Activated CD4-positive, alpha-beta T cell treated with anti-CD3 and anti-CD28 coated beads, Interleukin-2, Interleukin-6, amounts not matched to agents 100 ng/mL and 50 ng/mL, durations not matched to agents 16 hours and 8 hours (primary cell): Measurements from ENCODE around the gene PSTPIP1.

Experiments
- DNase-seq: peaks from one replicate; pipeline ENCODE4 v3.0.0-alpha.2; 2020

The PSTPIP1 gene

DNA sequence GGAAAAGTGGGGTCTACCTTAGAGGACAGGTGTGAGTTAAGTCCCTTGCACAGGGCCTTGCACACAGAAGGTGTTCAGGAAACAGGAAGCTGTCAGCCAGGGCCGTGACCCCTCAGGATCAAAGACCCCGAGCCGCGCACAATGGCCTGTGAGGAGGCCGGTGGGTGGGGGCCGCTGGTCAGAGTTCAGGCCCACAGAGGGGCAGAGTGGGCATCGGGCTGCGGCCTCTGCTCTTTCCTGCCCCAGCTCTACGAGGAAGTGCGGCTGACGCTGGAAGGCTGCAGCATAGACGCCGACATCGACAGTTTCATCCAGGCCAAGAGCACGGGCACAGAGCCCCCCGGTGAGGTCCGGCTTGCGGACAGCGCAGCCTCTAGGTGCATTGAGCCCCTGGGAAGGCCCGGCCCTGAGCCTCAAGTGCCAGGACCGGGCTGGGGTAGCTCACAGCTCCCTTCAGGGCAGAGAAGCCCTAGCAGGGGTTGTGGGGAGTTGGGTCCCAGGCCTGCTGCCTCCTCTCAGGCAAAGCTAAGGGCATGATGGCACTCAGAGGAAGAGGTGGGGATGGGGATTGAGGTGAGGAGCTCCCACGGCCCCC is 37.2 kb downstream of the PSTPIP1 start:
- DNase-seq: no peak

DNA sequence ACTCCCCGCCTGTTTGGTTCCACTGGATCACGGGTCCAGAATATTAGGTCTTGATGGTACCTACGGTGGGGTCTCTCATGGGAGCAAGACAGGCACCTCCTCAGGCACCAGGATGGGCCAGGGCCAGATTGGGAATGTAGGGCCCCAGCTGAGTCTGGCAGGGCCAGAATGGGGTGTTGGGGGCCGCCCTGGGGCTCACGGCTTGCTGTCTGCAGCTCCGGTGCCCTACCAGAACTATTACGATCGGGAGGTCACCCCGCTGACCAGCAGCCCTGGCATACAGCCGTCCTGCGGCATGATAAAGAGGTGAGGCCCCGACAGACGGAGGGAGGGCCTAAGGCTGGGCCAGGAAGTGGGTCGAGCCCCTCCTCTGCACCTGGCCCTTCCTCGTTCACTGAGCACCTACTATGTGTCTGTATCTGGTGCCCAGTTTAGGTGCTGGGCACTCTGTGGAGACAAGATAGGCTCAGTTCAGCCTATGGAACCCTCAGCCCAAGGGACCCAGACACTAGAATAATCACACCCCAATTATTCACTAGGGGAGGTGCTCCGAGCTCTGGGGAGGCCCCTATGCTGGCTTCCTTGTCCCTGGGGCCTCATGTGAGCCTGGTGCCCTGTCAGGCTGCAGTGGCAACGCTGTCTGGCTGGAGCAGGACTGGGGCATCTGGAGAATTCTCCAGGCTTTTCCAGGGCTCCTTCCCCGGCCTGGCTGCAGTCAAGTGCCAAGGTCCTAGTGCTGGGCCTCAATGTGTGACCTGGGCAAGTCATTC is 37.9 kb downstream of the PSTPIP1 start:
- no peak for DNase-seq

DNA sequence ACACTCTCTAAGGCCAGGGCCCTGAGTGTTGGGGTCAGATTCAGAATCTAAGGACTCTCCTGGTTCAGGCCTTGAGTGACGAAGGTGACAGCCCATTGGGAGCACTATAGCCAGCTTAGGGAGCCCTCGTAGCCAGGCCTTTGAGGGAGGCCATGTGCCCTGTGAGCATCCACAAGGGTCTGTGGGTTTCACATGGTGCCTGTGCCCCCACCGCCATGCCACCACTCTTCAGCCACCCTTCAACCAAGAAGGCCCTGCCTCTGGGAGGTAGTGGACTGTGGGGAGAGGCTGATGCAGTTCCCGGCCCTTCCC is 38.4 kb downstream of the PSTPIP1 start:
- no peak for DNase-seq

DNA sequence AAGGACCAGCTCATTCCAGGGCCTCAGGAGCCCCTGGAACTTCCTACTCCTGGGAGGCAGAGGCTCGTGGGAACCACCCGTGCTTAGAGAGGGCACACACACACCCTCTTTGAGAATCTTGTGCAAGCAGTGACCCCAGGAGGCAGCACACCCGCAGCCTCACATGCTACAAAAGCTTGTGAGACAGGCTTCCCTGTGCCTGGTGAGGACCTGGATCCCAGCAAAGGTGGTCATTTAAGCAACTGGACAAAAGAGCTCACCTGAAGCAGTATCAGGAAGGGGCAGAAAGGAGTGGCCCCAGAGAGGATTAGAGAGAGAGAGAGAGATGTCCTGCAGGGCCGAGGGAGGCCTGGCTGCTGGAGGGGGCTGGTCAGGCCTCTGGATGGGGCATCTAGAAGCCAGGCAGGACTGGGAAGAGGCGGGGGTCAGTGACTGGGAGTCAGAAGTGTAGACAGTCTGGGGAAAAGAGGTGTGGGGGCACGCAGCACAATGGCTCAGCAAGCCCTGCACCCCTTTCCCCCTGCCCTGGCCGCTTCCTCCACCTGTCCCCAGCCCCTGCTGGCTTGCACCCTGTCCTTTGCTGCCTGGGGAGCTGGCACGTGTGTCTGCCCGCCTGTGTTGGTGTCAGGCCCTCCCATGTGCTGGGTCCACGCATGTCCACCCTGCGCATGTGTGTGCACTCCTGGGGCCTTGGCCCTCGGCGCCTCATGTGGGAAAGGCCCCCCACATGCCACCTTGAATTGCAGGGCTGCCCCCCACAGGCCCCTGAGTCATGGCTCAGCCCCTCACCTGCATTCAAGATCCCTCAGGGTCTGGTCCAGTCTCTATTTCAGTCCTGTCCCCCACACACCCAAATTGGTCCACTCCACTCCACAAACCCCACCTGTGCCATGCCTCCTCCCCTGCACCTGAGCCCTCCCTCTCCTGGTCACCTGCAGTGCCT is 39.1 kb downstream of the PSTPIP1 start:
- no peak for DNase-seq

DNA sequence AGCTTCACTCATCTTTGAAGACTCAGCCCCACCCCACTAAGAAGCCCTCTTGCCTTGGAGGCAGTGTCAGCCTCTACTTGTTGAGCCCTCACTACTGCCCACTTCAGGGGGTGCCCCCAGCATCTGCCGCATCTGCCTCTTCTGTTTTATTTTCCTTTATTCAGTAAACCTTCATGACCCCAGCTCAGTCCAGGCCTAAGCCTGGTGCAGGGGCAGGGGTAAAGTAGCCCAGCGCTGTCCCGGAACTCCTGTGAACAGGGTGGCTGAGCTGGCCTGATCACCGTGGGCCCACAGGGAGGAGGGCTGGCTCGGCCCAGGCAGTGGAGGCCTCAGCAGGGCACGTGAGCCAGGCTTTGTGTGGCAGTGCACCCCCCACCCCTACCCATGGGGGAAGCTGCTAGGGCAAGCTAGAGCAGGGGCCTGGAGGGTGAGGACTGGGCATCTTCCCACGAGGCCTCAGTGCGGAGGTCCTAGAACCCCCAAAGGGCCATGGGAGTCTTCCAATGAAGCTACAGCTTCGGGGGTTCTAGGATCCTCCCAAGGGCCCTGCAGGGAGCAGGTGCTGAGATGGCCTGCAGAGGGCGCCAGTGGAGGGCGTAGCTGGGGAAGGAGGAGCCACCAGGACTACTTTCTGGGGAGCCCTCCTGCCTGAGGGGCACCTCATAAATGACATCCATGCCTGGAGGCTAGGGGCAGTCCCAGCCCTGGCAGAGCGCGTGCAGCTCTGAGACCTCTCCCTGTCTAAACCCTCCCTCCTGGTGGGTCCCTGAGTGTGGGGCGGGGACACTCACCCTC is 40.0 kb downstream of the PSTPIP1 start:
- DNase-seq: no peak

DNA sequence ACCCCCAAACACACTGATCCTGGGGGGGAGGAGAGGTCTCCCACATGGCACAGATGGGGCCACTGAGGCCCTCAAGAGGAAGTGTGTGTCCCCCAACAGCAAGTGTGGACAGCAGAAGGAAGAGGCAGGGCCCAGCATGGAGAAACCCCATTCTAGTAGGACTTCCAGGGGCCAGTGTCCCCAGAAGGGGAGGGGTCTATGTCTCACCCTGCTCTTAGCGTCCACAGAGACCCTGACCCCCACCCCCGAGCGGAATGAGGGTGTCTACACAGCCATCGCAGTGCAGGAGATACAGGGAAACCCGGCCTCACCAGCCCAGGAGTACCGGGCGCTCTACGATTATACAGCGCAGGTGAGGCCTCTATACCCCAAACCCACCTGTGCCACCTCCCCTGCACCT is 40.7 kb downstream of the PSTPIP1 start:
- DNase-seq: no peak

DNA sequence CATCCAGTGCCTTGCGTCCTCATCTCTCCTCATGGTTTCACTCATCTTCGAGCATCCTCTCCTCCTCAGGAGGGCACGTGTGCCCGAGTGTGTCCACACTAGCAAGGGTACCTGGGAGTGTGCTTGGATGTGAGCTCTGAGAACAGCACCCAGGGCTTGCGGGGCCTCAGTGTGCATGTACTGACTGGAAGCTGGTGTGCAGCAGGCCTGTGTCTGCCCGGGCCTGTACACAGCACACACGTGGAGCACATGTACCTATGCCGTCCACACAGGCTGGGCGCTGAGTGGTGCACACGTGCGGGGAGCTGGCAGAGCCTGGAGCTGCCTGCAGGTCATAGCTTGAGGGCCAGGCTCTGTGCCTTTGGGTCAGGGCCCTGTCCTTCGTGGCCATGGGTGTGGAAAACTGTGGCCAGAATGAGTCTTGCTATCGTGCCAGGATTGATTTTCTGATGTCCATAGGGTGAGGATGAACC is 41.1 kb downstream of the PSTPIP1 start:
- DNase-seq: no peak

DNA sequence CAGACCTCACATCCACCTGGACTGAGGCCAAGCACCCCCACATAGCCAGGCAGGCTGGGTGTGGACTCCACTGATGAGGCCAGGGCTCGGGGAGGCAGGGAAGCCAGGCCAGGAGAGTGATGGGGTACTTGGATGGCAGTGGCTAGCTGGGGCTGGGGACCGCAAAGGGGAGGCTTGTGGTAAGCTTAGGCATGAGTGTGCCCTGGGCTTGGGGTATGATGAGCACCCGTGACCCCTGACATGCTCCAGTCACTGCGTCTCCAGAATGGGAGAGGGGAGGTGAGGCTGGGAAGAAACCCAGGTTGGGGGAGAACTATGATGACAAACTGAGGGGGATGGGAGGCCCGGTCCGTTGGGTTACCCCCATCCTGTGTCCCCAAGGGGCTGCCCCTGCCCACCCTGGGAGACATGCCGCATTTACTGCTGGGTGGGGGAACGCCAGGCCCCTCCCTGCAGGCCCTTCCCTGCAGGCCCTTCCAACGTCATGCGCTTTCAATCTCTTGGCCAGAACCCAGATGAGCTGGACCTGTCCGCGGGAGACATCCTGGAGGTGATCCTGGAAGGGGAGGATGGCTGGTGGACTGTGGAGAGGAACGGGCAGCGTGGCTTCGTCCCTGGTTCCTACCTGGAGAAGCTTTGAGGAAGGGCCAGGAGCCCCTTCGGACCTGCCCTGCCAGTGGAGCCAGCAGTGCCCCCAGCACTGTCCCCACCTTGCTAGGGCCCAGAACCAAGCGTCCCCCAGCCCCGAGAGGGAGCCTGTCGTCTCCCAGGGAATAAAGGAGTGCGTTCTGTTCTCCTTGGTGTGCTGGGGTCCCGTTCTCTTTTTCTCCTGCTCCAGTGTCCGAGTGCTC is 41.8 kb downstream of the PSTPIP1 start:
- DNase-seq: no peak

DNA sequence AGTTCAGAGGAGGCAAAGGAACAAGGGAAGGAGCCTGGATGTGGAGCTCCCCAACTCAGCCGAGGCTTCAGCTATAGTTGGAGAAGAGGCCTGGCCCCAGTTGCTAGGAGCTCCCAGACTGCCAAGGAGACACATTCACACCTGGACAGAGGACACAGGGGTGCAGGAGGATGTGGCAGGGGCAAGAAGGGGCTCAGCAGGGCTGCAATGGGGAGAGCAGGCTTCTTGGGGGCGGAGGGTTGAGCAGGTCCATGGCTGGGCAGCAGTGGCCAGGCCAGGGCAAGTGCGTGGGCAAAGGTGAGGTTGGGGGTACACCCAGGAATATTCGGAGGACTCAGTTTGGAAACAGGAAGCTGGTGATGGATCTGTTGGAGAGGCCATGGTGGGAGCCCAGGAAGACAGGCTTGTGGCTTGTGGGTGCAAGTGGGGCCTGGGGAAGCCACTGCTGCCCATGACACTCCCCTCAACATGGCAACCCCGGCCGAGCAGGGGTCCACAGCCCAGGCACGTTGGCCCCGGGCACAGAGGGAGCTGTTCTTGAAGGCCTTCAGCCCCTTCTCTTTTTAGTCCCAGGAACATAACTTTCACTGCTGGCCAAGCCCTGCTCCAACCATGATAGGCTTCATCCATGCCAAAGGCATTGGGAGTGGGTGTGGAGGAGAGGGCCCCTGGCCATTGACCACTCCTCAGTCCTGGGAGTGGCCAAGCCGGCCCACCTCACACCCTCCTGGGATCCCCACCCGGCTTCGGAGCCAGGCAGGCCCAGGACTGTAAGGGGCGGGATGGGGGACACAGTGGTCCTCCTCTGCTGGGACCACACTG is 42.7 kb downstream of the PSTPIP1 start:
- DNase-seq: no peak

DNA sequence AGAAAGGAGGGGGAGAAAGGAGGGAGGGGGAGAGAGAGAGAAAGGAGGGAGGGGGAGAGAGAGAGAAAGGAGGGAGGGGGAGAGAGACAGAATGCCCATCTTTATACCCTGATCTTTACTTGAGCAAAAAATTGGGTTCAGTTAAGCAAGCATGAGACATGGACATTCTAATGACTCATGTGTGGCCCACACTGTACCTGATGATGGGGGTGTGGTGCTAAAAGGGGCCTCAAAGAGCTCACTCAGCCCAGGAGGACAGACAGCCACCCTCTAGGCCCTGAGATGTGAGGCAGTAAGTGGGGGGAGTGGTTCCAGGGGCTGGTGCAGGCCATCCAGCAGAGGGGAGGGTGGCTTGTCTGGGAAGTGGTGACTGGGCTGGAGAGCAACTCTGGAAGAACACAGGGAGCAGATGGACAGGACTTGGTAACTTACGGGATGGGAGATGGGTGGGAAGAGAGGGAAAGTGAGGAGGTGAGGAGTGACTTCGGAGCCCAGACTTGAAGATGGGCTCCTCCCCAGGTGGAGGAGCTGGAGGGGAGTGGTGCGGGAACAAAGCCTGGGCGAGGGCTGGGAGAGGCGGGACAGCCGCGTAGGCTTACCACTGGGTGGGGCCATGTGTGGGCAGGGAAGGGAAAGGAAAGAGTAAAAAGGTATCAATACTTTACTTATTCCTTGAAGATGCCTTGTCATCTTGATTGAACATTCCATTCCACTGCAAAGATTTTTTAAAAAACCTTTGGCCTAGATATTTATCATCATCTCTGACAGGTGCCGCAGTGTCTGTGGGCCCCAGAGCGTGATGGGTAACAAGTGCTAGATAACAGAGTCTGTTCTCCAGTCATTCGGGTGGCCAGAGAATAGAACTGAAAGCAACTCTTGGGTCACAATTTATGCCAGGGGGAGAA is 43.6 kb downstream of the PSTPIP1 start:
- no peak for DNase-seq

DNA sequence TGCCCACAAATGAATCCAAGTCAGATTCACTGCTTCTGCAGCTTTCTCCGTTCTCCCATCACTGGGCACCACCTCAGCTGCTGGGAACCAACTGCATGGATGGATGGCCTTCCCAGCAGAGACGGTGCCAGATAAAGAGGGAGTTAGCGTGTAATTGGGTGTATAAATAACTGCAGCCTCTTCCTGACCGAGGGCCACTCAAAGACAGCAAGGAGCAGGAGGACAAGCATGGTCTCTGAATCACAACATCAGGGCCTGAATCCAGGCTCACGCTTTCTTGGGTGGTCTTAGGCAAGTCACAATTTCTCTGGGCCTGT is 44.2 kb downstream of the PSTPIP1 start:
- DNase-seq: no peak

DNA sequence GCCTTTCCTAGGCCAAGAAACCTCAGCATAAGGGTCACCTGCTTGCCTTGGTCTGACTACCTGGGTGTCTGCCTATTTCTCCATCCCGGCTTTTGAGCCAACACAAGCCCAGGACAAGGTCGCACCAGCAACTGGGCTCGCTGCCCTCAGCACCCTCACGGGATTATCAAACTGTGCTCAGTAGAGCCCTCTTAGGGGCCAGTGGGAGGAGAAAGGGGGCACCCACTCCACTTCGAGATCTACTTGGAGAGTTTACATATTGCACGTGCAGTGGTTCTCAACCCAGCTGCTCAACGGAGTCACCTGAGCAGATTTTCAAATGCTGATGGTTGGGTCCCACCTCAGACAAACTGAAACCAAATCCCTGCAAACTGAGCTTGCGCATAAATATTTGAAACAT is 44.9 kb downstream of the PSTPIP1 start:
- no peak for DNase-seq

DNA sequence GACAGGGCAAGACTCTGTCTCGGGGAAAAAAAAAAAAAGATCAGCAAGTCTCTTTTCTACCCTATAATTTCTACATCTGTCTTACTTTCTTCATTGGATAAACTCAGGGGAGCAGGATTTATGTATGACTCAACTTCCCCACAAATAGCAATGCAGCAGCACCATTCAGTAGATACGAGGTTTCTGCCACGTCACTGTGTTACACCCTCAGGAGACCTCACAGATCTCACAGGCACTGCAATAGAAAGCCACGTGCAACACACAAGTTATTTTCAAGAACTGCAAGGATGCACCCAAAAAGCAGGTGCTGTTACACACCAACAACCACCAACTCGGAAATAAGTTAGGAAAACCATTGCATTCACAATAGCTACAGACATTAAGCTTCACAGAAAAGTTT is 45.7 kb downstream of the PSTPIP1 start:
- no peak for DNase-seq

DNA sequence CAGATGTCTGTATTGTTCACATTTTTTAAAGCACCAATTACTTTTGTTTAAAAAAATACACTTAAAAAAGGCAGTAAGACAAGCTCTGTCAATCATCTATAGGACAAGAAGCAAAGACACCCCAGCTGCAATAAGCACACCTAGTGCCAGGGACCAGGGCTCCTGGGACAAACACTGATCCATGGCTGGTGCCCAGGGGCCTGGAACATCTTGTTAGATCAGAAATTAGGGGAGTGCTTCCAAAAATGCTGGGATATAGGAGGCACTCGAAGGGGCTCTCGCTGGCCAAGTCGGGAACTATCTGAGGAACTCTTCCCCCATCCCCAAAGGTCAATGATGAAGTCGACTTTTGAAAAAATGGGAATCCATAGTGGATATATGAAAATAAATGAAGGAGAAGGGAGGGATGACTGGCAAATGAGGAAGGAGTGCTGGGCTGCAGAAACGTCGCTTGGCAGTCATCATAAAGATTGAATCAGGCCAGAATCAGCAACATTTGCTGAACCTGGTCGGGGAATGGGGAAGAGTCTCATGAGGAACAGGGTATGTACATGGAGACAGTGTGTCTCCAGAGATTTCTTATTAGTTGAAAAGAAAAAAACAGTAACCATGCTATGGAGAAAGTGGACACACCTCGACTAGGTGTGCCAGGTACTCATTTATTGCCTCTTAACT is 47.5 kb downstream of the PSTPIP1 start:
- no peak for DNase-seq

DNA sequence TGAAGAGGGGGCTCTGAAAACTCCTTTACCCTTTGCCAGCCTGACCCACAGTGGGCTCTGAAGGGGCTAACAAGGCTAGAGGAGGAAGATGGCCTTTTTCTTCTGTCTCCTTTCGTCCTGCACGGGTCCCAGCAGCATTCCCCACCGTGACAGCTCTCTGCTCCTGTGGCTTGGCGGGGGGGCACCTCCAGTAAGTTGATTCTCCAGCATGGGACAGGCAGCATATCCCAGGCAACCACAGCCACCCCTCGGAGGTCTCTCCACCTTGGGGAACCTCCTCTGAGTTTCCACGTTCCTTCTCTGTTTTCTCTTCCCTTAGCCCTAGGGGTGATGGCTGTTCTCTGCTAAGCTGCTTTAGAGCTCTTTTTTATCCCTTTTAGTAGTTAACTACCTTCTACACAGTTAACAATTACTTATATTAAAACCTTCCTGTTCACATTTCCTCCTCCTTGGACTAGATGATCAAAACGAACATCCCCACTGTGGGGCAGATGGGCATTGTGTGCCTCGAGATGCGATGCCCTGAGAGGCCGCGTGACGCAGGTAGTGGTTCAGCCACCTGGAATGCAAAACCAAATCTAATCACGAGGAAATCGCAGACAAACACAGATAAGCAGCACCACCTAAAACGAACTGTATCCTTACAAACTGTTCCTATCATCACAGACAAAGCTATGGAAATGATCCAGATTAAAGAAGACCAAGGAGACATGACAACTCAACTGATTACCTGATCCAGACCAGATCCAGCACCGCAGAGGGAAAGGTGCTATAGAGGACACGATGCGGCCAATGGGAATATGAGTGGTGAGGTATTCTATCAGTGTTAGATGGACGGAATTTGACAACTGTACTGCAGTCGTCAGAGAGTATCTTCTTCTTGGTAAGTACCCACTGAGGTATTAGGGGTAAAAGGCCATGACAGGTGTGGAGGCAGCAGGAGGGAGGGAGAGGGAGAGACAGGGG is 48.3 kb downstream of the PSTPIP1 start:
- no peak for DNase-seq

DNA sequence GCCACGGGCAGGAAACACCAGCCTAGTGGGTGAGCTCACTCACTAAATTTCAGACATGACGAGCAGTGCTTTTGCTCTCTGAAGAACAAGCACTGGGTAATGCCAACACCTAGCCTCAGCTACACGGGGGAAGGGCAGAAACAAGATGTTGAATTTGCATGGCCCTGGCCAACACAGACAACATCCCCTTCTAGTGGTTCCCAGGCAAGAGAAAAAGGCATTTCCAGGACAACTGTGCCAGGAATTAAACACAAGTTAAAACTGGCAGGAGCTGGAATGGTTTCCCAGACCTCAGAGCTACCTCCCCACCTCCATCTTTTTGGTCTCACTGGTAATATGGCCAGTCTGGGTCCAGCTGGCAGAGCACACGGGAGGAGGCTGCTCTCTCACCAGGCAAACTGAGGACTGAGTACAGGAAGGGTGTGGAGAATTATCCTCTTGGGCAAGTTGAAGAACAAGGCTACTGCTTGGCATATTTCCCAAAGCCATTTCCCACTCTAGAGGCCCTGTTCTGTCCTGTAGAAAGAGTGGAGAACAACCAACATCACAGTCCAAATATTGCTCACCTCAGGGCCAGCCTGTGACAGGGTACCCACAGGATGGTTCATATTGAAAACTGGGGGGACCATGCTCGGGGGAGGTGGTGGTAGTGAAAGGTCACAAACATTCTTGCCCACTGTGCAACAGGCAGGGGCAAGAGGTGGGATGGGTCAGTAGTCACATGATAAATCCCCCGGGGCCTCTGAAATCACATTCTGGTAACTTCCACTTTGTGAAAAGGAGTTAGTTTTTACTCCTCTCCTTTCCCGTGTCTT is 49.5 kb downstream of the PSTPIP1 start:
- DNase-seq: no peak

DNA sequence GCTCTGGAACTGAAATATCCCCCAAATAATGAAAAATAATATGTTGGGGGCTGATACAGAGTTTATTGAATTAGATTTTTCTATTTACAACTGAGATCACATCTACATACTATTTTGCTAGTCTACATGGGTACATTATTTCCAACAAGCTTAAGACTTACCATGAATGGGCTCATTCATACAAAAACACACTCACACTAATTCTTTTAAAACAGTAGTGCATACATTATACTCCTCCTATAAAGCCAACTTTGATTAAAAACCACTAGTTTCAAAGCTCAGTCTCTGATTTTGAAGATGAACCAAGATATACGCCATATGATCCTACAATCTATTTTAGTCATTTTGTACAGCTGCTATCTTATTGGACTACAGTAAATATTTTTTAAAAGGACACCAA is 51.1 kb downstream of the PSTPIP1 start:
- no peak for DNase-seq
